C4-2B (cell line): ENCODE measurements around the gene SSNA1.

Experiments
- CTCF ChIP-seq: fragments of 450-650 bp; conservative IDR thresholded peaks from 2 replicates; pipeline ENCODE4 v1.5.1; 2017; ENCODE audit warnings: mild to moderate bottlenecking
- ZFX ChIP-seq: fragments of 450-650 bp; IDR thresholded peaks from 2 replicates; pipeline ENCODE4 v1.6.1; 2017

- TF ChIP-seq CTCF (no peak), ZFX (no peak)
These were observed 43.0 kb downstream of the SSNA1 start for GRCh38 chr9:137231372-137232039.
